ENCODE data around the gene SLC9A1.

DNA sequence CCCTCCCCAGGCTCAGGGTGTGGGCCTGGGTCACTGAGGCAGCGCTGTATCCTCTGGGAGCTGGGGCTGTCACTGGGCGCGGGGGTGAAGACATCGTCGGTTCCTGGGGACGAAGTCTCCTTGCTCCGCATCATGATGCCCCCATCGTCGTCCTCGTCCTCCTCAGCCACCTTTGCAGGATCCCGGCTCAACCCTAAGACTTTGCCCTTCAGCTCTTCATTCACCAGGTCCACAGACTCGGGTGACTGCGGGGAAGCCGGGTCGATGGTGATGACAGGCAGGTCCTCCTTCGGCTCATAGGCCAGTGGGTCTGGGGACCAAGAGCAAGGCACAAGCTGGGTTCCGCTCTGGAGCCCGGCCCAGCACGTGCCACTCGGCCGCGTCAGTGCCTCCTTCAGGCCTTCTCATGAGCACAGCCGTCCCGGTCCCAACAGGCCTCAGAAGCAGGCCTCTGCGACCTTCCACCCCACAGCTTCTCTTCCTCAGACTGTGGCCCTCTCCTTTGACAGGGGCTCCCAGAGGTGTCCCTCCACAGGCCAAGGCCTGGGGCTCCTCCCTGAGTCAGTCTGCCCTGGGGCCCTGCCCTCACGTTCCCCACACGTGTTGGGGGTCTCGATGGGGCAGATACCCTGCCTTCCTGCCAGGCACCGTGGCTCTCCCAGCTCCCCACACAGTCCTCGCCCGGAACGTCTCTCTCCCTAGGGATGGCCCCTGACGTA is 54.4 kb downstream of the SLC9A1 start:
- TF ChIP-seq, protein P1, sequence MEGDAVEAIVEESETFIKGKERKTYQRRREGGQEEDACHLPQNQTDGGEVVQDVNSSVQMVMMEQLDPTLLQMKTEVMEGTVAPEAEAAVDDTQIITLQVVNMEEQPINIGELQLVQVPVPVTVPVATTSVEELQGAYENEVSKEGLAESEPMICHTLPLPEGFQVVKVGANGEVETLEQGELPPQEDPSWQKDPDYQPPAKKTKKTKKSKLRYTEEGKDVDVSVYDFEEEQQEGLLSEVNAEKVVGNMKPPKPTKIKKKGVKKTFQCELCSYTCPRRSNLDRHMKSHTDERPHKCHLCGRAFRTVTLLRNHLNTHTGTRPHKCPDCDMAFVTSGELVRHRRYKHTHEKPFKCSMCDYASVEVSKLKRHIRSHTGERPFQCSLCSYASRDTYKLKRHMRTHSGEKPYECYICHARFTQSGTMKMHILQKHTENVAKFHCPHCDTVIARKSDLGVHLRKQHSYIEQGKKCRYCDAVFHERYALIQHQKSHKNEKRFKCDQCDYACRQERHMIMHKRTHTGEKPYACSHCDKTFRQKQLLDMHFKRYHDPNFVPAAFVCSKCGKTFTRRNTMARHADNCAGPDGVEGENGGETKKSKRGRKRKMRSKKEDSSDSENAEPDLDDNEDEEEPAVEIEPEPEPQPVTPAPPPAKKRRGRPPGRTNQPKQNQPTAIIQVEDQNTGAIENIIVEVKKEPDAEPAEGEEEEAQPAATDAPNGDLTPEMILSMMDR (IDR thresholded peaks at IDR 0.05), result no peak
- no peak for TF ChIP-seq E2F1 (CRISPR knock-in tag; IDR thresholded peaks at IDR 0.05)
- no peak for TF ChIP-seq JAZF1 (CRISPR knock-in tag; IDR thresholded peaks at IDR 0.05)
- TF ChIP-seq, protein P2, sequence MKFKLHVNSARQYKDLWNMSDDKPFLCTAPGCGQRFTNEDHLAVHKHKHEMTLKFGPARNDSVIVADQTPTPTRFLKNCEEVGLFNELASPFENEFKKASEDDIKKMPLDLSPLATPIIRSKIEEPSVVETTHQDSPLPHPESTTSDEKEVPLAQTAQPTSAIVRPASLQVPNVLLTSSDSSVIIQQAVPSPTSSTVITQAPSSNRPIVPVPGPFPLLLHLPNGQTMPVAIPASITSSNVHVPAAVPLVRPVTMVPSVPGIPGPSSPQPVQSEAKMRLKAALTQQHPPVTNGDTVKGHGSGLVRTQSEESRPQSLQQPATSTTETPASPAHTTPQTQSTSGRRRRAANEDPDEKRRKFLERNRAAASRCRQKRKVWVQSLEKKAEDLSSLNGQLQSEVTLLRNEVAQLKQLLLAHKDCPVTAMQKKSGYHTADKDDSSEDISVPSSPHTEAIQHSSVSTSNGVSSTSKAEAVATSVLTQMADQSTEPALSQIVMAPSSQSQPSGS (CRISPR knock-in tag; IDR thresholded peaks at IDR 0.05; ENCODE audit: borderline replicate concordance, low read depth), result no peak
- no peak for TF ChIP-seq SP1 (CRISPR knock-in tag; conservative IDR thresholded peaks at IDR 0.05)
- no peak for TF ChIP-seq NFE2L1 (CRISPR knock-in tag; IDR thresholded peaks at IDR 0.05)
- TF ChIP-seq ZNF423 (CRISPR knock-in tag; IDR thresholded peaks at IDR 0.05), result no peak
- TF ChIP-seq MAX (CRISPR knock-in tag; IDR thresholded peaks at IDR 0.05), result no peak
- TF ChIP-seq TEAD4 (CRISPR knock-in tag; IDR thresholded peaks at IDR 0.05), result no peak
- TF ChIP-seq, protein P3, sequence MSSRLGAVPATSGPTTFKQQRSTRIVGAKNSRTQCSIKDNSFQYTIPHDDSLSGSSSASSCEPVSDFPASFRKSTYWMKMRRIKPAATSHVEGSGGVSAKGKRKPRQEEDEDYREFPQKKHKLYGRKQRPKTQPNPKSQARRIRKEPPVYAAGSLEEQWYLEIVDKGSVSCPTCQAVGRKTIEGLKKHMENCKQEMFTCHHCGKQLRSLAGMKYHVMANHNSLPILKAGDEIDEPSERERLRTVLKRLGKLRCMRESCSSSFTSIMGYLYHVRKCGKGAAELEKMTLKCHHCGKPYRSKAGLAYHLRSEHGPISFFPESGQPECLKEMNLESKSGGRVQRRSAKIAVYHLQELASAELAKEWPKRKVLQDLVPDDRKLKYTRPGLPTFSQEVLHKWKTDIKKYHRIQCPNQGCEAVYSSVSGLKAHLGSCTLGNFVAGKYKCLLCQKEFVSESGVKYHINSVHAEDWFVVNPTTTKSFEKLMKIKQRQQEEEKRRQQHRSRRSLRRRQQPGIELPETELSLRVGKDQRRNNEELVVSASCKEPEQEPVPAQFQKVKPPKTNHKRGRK (CRISPR knock-in tag; IDR thresholded peaks at IDR 0.05; ENCODE audit: borderline replicate concordance), result no peak
- TF ChIP-seq USF2 (CRISPR knock-in tag; IDR thresholded peaks at IDR 0.05), result no peak
- TF ChIP-seq FOXK1 (CRISPR knock-in tag; IDR thresholded peaks at IDR 0.05), result no peak
- no peak for TF ChIP-seq FOXP1 (CRISPR knock-in tag; IDR thresholded peaks at IDR 0.05; ENCODE audit: borderline replicate concordance)
- TF ChIP-seq KAT7 (CRISPR knock-in tag; IDR thresholded peaks at IDR 0.05; ENCODE audit: borderline replicate concordance), result no peak
